HCT116 (cell line): Measurements from ENCODE around the gene LOXHD1. TPM values are rescaled to one million over a fixed set of nuclear protein-coding genes. Genes with fewer than 3 reads are reported as not detected.

Experiments
- ATAC-seq: fragments of 200-7000 bp; cut with Tn5 transposase; 2 replicates; pipeline ENCODE4 v1.9.1; 2020; ENCODE audit warnings: mild to moderate bottlenecking, moderate library complexity
- BruUV-seq: library from RNA; stranded (reverse); fragments of 400-500 nt; replicated peaks from 2 replicates; lab custom pipeline; 2021; lab: Mats Ljungman, UMichigan
- CTCF ChIA-PET: fragments of 300-600 bp; sonication (Branson Sonifier 250); formaldehyde crosslinking; loops from one replicate; lab custom pipeline; 2021; ENCODE audit warnings: antibody characterized with exemption; lab: Charles Lee
- POLR2A ChIA-PET: fragments of 300-600, 350-600 bp; sonication (Branson Sonifier 250); formaldehyde crosslinking; loops from one replicate; lab custom pipeline; 2021; ENCODE audit warnings: antibody characterized with exemption; lab: Charles Lee
- RAD21 ChIA-PET, 2 experiments: fragments of 300-600 bp; sonication (Branson Sonifier 250); formaldehyde crosslinking; loops; one replicate each; lab custom pipeline; 2023; ENCODE audit warnings: low total read pairs in 2 of 2; ENCODE audit not compliant: uncharacterized antibody in 2 of 2, unreplicated experiment in 2 of 2, low non-redundant PET in 1 of 2; lab: Charles Lee
- DNase-seq: peaks from one replicate; pipeline ENCODE4 v3.0.0-alpha.2; 2010; ENCODE audit warnings: low read depth, low spot score
- H2AFZ ChIP-seq: fragments of 200-600 bp; shearing (Covaris generic), sonication (generic); 2 replicates; pipeline ENCODE4 v1.6.1; 2017; ENCODE audit warnings: low read depth, mixed run types, mixed read lengths, antibody characterized with exemption, low read length; ENCODE audit not compliant: poor library complexity, severe bottlenecking
- H3K27ac ChIP-seq: 2 replicates; pipeline ENCODE4 v1.5.1; 2012; ENCODE audit warnings: low read depth, low read length
- H3K27me3 ChIP-seq: fragments of 200-600 bp; sonication (generic); 2 replicates; pipeline ENCODE4 v1.6.1; 2016; ENCODE audit warnings: mixed run types, low read length, mixed read lengths; ENCODE audit not compliant: insufficient read depth
- H3K36me3 ChIP-seq, 2 experiments: fragments of 200-500 bp in 1 of 2; fragments of 200-600 bp in 1 of 2; sonication (Bioruptor generic) in 1 of 2; sonication (generic) in 1 of 2; 2 replicates each; pipeline versions ENCODE4 v1.5.1 to v1.6.1; 2014 to 2016; ENCODE audit warnings: low read length in 2 of 2, inconsistent platforms in 1 of 2, mixed read lengths in 1 of 2, mixed run types in 1 of 2; ENCODE audit not compliant: insufficient read depth in 2 of 2, control insufficient read depth in 1 of 2
- H3K4me1 ChIP-seq, 2 experiments: fragments of 200-600 bp in 1 of 2; sonication (generic) in 1 of 2; 2 replicates each; pipeline versions ENCODE4 v1.5.1 to v1.6.1; 2012 to 2017; ENCODE audit warnings: low read length in 2 of 2, inconsistent platforms in 1 of 2, mild to moderate bottlenecking in 1 of 2, mixed read lengths in 1 of 2, mixed run types in 1 of 2, moderate library complexity in 1 of 2; ENCODE audit not compliant: insufficient read depth in 2 of 2, control insufficient read depth in 1 of 2
- H3K4me2 ChIP-seq: fragments of 200-600 bp; sonication (generic); 2 replicates; pipeline ENCODE4 v1.6.1; 2017; ENCODE audit warnings: mixed run types, low read length, mixed read lengths
- H3K4me3 ChIP-seq, 2 experiments: fragments of 200-600 bp in 1 of 2; sonication (generic) in 1 of 2; replicated peaks in 1 of 2; 2 replicates each; pipeline ENCODE4 v1.5.1; 2011 to 2016; ENCODE audit warnings: low read length in 2 of 2, control low read depth in 1 of 2, low read depth in 1 of 2, mild to moderate bottlenecking in 1 of 2, mixed read lengths in 1 of 2, mixed run types in 1 of 2
- H3K79me2 ChIP-seq: fragments of 200-600 bp; sonication (generic); 2 replicates; pipeline ENCODE4 v1.6.1; 2017; ENCODE audit warnings: mild to moderate bottlenecking, mixed run types, low read length, moderate library complexity, mixed read lengths; ENCODE audit not compliant: insufficient read depth
- H3K9ac ChIP-seq: fragments of 200-600 bp; sonication (generic); 2 replicates; pipeline ENCODE4 v1.6.1; 2016; ENCODE audit warnings: low read length, mixed read lengths
- H3K9me2 ChIP-seq: fragments of 200-600 bp; sonication (generic), shearing (Covaris generic); 2 replicates; pipeline ENCODE4 v1.6.1; 2017; ENCODE audit warnings: mixed run types, mild to moderate bottlenecking, moderate library complexity; ENCODE audit not compliant: insufficient read depth
- H3K9me3 ChIP-seq, 2 experiments: fragments of 200-500 bp in 1 of 2; fragments of 200-600 bp in 1 of 2; sonication (Bioruptor generic) in 1 of 2; sonication (generic) in 1 of 2; 2 replicates each; pipeline ENCODE4 v1.6.1; 2014 to 2017; ENCODE audit warnings: low read length in 2 of 2, mixed read lengths in 2 of 2, inconsistent platforms in 1 of 2, low read depth in 1 of 2, mild to moderate bottlenecking in 1 of 2, mixed run types in 1 of 2, moderate library complexity in 1 of 2; ENCODE audit not compliant: control insufficient read depth in 1 of 2, insufficient read depth in 1 of 2
- H4K20me1 ChIP-seq: fragments of 200-600 bp; sonication (generic), shearing (Covaris generic); 2 replicates; pipeline ENCODE4 v1.6.1; 2017; ENCODE audit warnings: mixed run types, mild to moderate bottlenecking, moderate library complexity; ENCODE audit not compliant: insufficient read depth
- EZH2 ChIP-seq: fragments of 200-600 bp; sonication (generic); IDR thresholded peaks from 2 replicates; pipeline ENCODE4 v1.6.1; 2017; ENCODE audit warnings: antibody characterized with exemption, mixed run types
- FOSL1 ChIP-seq: IDR thresholded peaks from 2 replicates; pipeline ENCODE4 v1.6.1; 2012; ENCODE audit warnings: low read depth
- POLR2AphosphoS5 ChIP-seq: IDR thresholded peaks from 2 replicates; pipeline ENCODE4 v1.6.1; 2011; ENCODE audit warnings: mild to moderate bottlenecking, low read depth, low read length, moderate library complexity
- RAD21 ChIP-seq: IDR thresholded peaks from 2 replicates; pipeline ENCODE4 v1.6.1; 2012; ENCODE audit warnings: low read depth, mild to moderate bottlenecking
- SIN3A ChIP-seq: IDR thresholded peaks from 2 replicates; pipeline ENCODE4 v1.6.1; 2012; ENCODE audit warnings: low read depth
- YY1 ChIP-seq: IDR thresholded peaks from 2 replicates; pipeline ENCODE4 v1.6.1; 2011; ENCODE audit warnings: low read length, low read depth, moderate library complexity, mild to moderate bottlenecking; ENCODE audit not compliant: insufficient replicate concordance; ENCODE audit errors: extremely low read depth
- ZFX ChIP-seq: fragments of 450-650 bp; IDR thresholded peaks from 2 replicates; pipeline ENCODE4 v1.6.1; 2017
- intact Hi-C: fragments of 100-400 bp; cut with micrococcal nuclease; formaldehyde crosslinking; loops from 2 replicates; pipeline ENCODE4 v1.10.0; 2022
- total RNA-seq: library from RNA; stranded (reverse); gene quantifications from one replicate; pipeline ENCODE4 v1.2.1, GENCODE V29; 2021; ENCODE audit not compliant: unreplicated experiment
- TF ChIP-seq, protein P1 (sequence below), 3 experiments: fragments of 200-600 bp in 1 of 3; sonication (generic) in 1 of 3; IDR thresholded peaks in 2 of 3; conservative IDR thresholded peaks in 1 of 3; 2 replicates each; pipeline ENCODE4 v1.5.1; 2012 to 2017; ENCODE audit warnings: low read depth in 2 of 3, low read length in 2 of 3, antibody characterized with exemption in 1 of 3, borderline replicate concordance in 1 of 3, control low read depth in 1 of 3, mild to moderate bottlenecking in 1 of 3, mixed read lengths in 1 of 3, mixed run types in 1 of 3, moderate library complexity in 1 of 3; ENCODE audit not compliant: insufficient read depth in 1 of 3
- TF ChIP-seq, protein P2 (sequence below): IDR thresholded peaks from 2 replicates; pipeline ENCODE4 v1.6.1; 2012

The LOXHD1 gene
- total RNA-seq, 1 experiment from 2014 or later = not detected

DNA sequence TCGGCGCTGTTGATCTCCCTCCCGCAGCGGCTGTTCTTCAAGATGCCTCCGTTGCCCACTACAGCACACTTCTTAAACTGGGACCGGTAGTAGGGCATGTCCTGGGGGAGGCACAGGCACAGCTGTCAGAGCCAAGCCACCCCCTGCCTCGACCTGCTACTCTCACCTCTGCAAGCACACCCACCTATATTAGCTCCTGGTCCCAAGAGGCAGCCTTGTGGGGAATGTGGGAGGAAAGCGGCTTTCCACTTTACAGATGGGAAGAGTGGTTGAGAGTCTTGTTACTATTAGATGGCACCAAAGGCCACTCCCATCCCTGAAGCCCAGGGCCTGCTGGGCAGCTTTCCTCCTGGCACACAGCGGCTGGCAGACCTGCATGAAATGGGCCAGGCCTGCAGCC lies 29.2 kb upstream of the LOXHD1 start (continued):
- TF ChIP-seq, protein P1, sequence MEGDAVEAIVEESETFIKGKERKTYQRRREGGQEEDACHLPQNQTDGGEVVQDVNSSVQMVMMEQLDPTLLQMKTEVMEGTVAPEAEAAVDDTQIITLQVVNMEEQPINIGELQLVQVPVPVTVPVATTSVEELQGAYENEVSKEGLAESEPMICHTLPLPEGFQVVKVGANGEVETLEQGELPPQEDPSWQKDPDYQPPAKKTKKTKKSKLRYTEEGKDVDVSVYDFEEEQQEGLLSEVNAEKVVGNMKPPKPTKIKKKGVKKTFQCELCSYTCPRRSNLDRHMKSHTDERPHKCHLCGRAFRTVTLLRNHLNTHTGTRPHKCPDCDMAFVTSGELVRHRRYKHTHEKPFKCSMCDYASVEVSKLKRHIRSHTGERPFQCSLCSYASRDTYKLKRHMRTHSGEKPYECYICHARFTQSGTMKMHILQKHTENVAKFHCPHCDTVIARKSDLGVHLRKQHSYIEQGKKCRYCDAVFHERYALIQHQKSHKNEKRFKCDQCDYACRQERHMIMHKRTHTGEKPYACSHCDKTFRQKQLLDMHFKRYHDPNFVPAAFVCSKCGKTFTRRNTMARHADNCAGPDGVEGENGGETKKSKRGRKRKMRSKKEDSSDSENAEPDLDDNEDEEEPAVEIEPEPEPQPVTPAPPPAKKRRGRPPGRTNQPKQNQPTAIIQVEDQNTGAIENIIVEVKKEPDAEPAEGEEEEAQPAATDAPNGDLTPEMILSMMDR (IDR thresholded peaks at IDR 0.05 in 2 of 3, conservative IDR thresholded peaks at IDR 0.05 in 1 of 3; ENCODE audit: borderline replicate concordance in 1 of 3, insufficient read depth in 1 of 3, low read depth in 2 of 3, low read length in 2 of 3) = no peak
- TF ChIP-seq RAD21 (no peak), EZH2 (no peak), YY1 (no peak)

DNA sequence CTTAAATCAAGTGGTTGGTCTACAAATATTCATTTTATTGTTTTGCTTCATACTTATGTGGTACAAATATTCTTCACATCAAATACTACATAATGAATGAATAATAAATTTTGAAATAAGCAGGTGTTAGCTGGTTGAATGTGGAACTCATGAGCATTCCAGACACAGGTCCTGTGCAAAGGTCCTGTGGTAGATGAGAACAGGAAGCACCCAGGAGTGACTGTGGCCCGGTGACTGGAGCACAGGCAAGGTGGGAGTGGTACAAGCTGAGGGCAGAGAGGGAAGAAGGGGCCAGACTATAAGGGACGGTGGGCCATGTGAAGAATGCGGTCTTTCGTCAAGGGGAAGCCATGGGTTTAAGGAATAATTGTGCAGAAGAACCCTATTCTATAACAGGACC lies 26.2 kb upstream of the LOXHD1 start:
- DNase-seq (no peak), ATAC-seq (no peak)
- ChIA-PET RAD21 (no interaction called here), POLR2A (no interaction called here)
- no peaks in the 10 kb centered on the region for H3K27me3 ChIP-seq
- H3K79me2 ChIP-seq = no peaks in the 10 kb centered on the region
- TF ChIP-seq SIN3A = no peak
- TF ChIP-seq ZFX = no peak
- TF ChIP-seq POLR2AphosphoS5 = no peak
- no peak for TF ChIP-seq FOSL1
- TF ChIP-seq, protein P2, sequence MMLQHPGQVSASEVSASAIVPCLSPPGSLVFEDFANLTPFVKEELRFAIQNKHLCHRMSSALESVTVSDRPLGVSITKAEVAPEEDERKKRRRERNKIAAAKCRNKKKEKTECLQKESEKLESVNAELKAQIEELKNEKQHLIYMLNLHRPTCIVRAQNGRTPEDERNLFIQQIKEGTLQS = no peak
- TF ChIP-seq, all 23 proteins: peak for 0
- no peaks in the 10 kb centered on the region for H4K20me1 ChIP-seq
- no peak overlapping the region for H3K4me3 ChIP-seq
- H2AFZ ChIP-seq = no peak overlapping the region
- H3K27ac ChIP-seq = no peak overlapping the region
- no peaks in the 10 kb centered on the region for H3K36me3 ChIP-seq
- CTCF ChIA-PET = no interaction called here
- no peaks in the 10 kb centered on the region for H3K9me3 ChIP-seq
- no peaks in the 10 kb centered on the region for H3K9me2 ChIP-seq
- intact Hi-C loops = no loop called here
- H3K9ac ChIP-seq = no peak overlapping the region
- H3K4me2 ChIP-seq = no peak overlapping the region
- BruUV-seq = no TSS peak
- no peaks in the 10 kb centered on the region for H3K4me1 ChIP-seq
